ENCODE results near the gene UHRF1.
"Not testable (repeated sequence)": the region's sequence is repeated elsewhere in the genome, so short reads cannot be mapped to it uniquely, and the experiment has no call there.

UHRF1 gene

DNA sequence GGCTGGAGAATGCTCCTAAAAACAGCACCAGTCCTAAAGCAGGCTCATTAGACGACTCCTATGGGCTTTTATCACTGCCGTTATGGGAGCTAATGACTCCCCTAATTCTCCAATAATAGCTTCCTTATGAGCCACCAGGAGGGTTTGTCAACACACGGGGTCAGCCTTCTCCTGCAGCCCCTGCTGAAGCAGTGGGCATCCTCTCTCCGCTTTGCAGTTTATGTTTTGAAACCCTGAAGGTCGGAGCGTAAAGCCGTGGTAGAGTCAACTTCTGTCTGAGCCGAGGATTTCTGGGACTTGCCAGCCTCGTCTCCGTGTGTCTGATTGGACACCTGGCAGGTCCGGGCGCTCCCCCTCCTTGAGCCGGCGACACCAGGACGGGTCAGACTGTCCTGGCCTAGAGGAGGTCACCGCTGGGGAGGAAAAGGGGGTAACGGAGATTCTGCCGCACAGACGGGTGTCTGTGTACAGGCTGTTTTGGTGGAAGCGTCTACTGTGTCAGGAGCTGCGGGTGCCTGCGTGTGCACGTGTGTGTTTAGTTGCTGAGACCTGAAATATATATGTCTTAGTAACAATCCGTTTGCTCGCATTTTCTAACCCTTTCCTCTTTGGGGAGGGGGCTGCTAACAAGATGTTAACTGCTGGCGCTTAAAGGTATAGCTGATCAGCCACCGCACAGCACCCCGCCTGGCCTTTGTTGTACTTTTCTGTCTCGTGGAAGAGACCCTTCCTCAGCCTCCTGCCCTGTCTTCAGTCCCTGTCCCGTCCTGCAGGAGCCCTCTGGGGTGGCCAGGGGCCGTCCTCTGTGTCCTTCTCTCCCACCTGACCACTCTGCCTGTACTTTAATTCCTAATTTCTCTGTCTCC is 61.5 kb downstream of the UHRF1 start:
- DNase-seq (ENCODE audit: extremely low read depth in 1 of 2, low read depth in 1 of 2) = no peak

DNA sequence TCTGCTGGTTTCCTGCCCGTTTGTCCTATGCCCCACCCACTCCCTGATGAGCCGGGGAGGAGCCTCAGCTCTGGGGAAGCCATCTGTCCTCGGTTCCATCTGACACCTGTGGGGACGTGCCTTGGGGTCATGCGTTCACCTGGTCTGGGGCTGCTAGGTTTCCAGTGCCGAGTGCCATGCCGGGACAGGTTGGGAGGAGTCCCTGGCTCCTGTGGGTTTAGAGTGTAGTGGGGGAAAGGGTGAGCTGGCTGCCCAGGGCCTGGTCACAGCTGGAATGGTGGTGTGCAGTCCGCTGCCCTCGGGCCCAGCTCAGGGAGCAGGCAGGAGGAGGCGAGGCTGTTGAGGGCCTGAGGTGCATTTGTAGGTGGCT is 62.1 kb downstream of the UHRF1 start:
- DNase-seq (ENCODE audit: extremely low read depth in 1 of 2, low read depth in 1 of 2) = no peak

DNA sequence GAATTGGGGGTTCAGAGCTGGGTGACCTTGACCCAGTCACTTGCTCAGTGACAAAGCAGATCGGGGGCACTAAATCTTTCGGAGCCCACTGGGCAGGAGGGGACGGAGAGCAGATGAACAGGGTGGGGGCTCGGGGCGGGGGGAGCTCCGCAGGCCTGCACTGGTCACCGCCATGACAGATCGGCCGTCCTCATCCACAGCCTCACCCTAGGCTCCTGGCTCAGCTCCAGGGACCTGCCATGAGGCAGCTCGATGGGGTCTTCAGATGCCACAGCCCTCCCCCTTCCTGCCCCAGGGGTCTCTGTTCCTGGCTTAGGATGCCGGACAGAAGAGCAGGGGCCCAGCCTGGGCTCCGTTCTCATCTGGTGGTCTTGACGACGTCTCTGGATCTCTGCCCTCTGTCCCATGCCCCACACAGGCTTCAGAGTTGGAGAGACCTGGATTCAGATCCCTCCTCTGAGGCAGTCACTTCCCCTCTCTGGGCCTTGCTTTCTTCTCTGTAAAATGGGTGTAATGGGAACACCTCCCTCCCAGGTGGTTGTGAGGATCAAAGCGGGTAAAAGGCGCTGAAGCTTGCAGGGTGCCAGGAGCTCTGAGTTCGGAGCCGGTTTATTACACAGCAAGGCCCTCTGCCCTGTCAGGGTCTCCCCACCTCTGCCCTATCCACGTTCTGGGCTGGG is 62.7 kb downstream of the UHRF1 start:
- no peak for DNase-seq (ENCODE audit: extremely low read depth in 1 of 2, low read depth in 1 of 2)

DNA sequence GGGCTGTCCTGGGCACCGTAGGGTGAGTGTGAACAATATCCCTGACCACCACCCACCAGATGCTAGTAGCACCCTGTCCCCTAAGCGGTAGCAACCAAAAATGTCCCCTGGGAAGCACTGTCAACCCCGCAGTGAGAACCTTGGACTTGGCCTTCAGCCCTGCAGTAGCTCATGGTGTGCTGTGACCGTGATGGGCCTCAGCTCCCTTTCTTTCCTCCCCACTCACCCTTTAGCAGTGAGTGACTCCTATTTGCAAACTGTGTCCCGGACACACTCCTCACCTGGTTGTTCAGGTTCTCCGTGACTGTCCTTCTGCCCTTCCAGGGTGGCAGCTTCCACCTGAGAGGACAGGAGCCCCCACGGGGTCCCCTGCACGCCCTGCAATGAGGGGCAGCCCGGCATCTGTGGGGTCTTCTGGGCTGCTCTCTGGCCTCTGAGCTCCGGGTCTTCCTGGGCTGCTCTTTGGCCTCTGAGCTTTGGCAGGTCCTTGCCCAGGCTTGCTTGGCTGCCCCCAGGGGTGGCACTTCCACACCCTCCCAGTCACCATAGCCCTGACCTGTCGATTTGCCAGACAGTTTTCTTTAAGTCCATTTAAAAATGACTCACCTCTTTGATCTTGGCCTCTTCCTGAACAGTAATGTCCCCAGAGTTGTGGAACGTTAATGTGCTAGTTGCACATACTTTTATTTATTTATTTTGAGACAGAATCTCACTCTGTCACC is 63.4 kb downstream of the UHRF1 start:
- DNase-seq (ENCODE audit: extremely low read depth in 1 of 2, low read depth in 1 of 2) = no peak

DNA sequence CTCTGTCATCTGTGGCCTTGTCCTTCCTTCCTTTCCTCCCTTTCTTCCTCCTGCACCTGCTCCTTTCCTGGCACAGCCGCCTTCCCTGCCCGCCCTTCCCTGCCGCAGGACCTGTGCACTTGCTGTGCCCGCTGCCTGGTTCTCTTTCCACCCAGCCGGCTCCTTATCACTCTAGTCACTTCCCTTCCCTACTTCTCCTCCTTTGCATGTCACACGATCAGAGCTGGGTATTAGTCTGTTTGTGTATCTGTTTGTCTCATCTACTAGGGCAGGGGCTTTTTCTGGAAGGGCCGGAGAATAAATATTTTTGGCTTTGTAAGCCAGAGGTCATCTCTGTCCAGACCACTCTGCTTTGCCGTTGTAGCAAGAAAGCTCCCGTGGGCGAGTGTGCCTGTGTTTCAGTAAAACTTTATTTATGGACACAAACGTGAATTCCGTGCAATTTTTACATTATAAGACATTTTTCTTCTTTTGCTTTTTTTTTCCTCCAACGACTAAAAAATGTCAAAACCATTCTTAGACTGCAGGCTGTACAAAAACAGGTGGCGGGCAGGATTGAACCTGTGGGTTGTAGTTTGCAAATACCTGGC is 65.7 kb downstream of the UHRF1 start:
- DNase-seq (ENCODE audit: extremely low read depth in 1 of 2, low read depth in 1 of 2) = no peak

DNA sequence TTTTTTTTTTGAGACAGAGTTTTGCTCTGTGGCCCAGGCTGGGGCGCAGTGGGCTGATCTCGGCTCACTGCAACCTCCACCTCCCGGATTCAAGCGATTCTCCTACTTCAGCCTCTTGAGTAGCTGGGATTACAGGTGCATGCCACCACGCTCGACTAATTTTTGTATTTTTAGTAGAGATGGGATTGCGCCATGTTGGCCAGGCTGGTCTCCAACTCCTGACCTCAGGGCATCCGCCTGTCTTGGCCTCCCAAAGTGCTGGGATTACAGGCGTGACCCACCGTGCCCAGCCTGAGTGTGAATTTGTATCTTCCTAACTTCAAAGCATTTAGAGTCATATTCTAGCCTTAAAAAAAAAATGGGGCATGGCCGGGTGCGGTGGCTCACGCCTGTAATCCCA is 66.3 kb downstream of the UHRF1 start:
- DNase-seq (ENCODE audit: extremely low read depth in 1 of 2, low read depth in 1 of 2) = not testable (repeated sequence)

DNA sequence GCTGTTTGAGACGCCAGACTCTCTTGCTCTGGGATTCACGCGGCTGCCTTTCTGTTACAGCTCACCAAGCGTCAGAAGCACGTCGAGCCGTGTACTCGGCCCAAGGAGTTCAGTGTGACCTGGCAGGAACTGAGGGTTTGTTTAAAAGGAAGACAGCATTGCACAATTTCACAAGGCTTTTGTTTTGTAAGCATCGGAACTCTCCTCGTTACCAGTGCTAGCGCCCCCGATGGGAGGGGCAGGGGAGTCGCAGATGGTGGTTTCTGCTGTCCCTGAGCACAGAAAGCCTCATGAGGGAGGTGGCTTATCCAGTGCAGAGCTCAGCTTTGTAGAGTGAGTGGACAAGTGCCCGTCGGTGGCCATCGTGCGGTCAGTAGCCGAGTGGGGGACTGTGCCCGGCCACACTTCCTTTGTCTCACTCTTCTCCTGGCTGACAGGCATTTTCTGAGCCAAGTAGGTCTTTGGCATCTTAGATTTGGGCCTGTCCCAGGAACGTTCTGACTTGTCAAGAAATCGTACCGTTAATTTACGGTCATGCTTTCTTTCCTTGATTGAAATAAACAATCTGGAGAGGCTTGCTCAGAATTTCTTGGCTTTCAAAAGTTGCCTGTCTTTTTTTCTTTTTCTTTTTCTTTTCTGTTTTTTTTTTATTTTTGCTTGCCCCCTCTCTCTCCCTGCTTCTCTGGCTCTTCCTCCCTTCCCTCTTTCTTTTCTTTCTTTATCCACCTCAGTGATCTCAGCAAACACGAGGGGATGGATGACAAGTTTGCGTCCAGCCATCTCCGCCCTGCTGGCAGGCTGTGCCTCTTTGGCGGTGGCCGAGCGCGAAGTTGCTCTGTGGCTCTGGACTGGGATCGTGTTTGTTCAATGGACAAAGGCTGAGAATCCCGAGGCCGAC is 67.3 kb downstream of the UHRF1 start:
- no peak for DNase-seq (ENCODE audit: extremely low read depth in 1 of 2, low read depth in 1 of 2)

DNA sequence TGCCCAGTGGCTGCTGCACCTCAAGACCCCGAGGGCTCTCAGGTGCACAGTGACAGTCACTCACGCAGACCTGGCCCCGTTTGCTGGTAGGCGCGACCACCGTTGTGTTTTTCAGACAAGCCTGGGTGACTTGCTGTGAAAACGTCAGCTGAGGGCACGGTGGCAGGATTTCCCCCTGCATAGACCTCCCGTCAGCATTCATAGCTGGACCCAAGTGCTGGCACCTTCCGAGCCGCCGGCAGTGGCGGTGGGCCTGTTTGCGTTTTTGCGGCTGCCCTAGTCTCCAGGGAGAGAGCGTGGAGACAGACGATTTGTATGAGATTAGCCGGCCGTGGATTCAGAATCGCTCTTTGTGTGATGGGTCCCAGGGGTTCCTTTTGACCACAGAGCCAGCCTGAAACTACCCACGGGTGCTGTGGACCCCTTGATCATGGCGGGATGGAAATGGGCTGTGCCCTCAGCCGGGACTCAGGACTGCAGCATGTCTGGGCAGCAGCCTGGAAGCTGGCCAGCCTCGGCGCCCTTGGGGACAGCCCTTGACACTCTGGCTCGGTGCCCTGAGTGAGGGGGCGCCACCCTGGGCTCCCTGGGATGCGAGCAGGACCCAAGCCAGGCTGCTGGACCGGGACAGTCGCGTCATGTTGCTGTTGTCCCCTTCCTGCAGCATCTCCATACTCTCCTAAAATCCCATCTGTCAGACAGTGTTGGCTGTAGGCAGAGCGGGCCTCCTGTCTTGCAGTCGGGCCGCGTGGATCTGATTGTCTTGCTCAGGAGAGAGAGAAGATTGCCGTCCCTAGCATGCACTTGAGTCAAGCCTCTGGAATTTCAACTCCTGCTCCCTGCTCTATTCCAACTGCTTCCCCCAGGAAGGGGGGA is 68.2 kb downstream of the UHRF1 start:
- DNase-seq (ENCODE audit: extremely low read depth in 1 of 2, low read depth in 1 of 2) = no peak

DNA sequence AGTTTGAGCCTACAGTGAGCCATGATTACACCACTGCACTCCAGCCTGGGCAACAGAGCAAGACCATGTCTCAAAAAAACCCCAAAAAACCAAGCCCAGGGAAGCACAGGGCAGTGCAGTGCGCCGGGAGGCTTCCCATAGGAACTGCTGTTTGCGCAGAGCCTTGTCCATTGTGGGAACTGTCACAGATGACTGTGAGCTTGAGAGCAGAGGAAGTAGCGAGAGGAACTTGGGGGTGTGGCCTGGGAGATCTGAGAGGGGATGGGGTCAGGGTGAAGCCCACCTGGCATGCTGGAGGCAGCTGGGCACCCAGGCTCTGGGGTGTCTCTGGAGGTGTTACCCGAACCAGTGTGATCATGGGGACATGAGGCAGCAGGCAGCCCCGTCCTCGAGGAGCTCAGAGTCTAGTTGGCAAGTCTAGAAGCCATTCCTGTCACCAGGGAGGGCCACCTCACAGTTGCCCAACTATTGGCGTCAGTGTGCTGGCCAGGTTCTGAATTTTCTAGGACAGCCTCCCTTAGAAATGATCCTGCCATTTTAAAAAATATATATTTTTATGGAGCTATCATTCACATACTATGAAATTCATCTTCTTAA is 70.0 kb downstream of the UHRF1 start:
- DNase-seq (ENCODE audit: extremely low read depth in 1 of 2, low read depth in 1 of 2) = no peak

DNA sequence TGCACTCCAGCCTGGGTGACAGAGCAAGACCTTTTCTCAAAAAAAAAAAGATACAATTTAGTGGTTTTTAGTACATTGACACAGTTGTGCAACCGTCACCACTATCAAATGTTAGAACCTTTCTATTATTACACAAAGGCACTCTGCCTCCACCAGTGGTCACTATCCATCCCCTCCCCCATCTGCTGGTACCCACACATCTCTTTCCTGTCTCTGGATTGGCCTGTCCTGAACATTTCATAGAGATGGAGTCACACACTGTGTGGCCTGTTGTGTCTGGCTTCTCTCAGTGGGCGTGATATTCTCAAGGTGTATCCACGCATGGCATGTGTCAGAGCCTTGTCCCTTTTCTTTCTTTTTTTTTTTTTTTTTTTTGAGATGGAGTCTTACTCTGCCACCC is 70.8 kb downstream of the UHRF1 start:
- DNase-seq (ENCODE audit: extremely low read depth in 1 of 2, low read depth in 1 of 2) = no peak

DNA sequence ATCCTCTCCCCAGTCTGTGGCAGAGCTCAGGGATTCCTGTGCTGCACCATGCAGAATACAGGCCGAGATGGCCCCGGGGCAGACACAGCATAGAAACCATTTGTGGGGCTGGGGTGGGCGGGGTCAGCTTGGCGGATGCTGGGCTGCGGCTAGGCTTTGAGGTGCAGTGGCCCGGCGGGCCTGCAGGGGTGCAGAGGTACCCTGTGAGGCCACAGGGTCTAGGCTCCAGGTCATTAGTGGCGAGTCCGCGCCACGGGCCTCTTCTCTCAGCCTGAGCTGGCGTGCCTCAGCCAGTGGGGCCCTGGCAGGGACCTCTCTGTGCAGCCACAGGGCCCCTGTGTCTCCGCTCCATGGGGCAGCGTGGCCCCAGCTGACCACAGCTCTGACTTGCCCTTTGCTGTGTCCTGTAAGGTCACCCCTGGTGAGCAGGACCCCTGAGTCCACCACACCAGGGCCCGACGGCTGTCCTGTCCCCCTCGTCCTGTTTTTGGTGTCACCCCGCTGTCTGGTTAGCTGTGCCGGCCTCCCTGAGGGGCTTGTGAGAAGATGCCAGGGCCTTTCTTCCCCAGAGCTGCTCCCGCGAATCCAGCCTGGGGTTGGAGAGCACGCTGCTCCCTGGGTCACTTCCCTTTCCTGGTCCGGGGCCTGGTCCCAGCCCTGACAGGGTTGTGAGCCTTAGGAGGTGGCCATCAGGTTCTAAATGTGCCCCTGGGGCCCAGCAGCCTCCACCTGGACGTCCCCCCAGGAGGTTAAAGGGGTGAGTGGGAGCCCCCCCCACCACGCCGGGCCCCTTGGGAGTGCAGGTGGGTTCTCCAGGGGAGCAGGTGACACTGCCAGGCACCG is 71.8 kb downstream of the UHRF1 start:
- no peak for DNase-seq (ENCODE audit: extremely low read depth in 1 of 2, low read depth in 1 of 2)

DNA sequence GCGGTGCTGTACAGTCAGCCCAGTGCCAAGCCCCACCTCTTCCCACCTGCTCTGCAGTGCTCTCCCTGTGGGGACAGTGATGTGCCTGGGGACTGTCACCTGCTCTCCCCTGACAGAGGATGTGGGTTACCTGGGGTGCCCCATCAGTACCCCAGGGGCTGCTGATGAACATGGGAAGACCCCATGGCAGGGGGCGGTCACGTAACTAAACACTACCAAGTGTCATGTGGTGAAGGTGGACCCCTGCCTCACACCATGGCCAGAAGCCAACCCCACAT is 72.3 kb downstream of the UHRF1 start:
- DNase-seq (ENCODE audit: extremely low read depth in 1 of 2, low read depth in 1 of 2) = no peak

DNA sequence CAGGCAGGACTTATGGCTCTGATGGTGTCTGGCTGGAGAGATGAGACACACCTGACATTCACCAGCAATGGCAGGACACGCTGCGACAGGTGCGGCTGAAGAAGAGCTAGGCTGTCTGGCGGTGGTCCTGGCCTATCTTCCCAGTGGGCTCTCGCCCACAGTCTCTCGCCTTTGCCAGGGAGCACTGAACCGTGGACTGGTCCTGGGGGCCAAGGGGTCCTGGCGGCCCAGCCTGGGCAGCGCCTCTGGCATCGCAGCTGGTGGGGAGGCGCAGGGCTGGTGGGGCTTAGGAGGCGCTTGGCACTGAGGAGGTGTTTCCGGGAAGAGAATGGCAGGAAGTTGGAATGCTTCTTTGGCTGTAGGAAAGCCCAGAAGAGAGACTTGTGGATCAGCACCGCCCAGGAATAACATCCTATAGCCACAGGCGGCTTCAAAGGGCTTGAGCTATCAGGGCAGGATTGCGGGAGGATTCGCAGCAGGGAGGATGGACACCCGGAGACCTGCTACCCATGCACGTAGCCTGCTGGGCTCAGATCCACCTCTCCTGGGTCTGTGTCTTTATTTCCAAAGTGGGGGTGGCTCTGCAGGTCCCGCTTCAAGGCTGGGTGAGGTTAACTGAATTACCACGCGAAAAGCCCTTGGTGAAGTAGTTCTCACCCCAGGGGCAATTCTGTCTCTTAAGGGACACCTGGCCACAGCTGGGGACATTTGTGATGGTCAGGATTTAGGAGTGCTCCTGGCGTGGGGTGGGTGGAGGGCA is 74.2 kb downstream of the UHRF1 start:
- no peak for DNase-seq (ENCODE audit: extremely low read depth in 1 of 2, low read depth in 1 of 2)

DNA sequence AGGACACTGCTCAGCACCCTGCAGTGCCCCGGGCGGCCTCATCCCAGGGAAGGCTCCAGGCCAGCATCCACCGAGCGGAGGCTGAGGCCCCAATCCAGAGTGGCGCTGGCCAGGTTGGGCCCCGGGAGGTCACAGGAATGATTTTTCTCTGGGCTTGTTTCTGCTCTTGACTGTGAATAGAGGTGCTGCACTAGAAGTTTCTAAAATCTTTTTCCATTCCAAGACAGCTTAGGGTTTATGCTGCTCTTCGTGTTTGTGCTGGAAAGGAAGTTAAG is 74.7 kb downstream of the UHRF1 start:
- DNase-seq (ENCODE audit: extremely low read depth in 1 of 2, low read depth in 1 of 2) = no peak

DNA sequence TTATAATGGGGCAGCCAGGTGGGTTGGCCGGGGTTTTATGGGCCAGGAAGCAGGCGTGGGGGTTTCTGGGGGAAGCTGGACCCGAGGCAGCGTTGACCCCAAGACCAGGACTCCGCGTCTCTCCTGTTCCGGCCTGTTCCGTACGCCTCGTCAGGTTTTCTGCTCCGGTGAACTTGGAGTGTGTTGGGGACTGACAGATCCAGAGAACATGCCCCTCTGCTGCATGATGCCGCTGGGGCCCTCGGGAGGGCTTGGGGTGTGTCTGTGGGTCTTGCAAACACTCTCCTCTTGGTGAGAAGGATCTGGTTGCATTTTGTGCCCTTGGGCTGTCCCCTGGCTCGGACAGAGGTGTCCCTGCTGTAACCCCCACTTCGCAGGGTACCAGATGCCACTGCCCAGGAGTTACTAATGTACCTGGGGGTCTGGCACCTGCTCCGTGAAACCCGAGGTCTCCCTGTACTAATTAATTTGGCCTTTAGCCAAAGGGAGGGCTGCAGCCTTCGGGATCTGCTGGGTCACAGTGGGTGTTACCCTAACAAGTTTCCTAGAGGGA is 75.2 kb downstream of the UHRF1 start:
- no peak for DNase-seq (ENCODE audit: extremely low read depth in 1 of 2, low read depth in 1 of 2)

DNA sequence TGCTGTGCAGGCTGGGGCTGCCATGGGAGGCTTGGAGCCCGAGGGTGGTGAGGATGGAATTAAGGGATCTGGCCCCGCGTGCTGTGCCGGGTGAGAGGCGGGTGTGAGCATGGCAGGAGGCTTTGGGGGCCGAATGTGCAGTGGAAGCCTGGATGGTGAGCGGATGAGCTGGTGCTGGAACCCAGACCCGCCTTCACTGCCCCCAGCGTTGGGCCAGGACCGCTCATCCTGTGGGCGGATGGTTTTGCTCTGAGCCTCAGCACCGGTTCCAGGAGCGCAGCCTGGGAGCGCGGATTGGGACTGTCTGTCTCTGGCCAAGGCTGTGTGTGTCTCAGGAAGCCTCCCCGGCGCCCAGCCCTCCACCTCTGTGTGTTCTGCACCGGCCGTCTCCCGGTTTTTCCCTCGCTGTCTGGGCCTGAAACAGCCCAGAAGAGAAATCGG is 76.3 kb downstream of the UHRF1 start:
- no peak for DNase-seq (ENCODE audit: extremely low read depth in 1 of 2, low read depth in 1 of 2)

DNA sequence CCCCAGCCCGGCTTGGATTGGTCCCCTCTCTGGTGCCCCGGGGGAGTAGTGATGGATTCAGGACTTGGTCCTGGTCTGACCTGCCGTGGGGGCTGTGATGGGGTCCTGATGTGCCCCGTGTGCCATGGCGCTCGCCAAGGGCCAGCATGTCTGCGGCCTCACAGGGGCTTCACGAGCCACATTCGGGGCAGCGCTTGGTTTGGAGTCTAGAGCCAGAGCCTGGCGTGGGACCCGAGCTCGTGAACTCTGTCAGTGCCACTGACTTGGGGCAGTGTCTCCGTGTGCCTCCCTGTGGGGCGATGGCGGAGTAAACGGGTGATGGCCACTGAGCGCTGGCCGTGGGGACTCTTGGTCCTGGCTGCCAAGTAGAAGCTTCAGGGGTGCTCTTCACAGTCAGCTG is 76.8 kb downstream of the UHRF1 start:
- no peak for DNase-seq (ENCODE audit: extremely low read depth in 1 of 2, low read depth in 1 of 2)

DNA sequence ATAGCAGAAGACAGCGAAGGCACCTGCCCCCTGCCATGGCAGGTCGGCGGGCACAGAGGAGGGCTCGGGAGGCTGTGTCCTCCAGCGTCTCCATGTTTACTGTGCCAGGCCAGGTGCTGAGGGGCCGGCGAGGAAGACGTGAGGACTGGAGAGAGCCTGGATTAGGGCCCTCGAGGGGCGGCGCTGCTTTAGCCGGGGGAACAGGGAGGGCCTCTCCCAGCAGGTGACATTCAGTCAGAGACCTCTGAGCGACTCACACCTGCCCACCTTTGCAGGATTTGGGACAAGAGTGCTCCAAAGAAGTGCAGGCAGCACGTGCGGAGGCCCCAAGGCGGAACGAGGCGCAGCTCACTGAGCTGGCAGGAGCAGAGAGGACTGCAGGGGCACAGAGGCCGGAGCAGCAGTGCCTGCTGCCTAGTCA is 77.2 kb downstream of the UHRF1 start:
- DNase-seq (ENCODE audit: extremely low read depth in 1 of 2, low read depth in 1 of 2) = no peak

All from activated CD8-positive, alpha-beta memory T cell treated with anti-CD3 and anti-CD28 coated beads for 1 hour (primary cell).